Measurements from ENCODE around the gene NDUFAF2.

Gene NDUFAF2

DNA sequence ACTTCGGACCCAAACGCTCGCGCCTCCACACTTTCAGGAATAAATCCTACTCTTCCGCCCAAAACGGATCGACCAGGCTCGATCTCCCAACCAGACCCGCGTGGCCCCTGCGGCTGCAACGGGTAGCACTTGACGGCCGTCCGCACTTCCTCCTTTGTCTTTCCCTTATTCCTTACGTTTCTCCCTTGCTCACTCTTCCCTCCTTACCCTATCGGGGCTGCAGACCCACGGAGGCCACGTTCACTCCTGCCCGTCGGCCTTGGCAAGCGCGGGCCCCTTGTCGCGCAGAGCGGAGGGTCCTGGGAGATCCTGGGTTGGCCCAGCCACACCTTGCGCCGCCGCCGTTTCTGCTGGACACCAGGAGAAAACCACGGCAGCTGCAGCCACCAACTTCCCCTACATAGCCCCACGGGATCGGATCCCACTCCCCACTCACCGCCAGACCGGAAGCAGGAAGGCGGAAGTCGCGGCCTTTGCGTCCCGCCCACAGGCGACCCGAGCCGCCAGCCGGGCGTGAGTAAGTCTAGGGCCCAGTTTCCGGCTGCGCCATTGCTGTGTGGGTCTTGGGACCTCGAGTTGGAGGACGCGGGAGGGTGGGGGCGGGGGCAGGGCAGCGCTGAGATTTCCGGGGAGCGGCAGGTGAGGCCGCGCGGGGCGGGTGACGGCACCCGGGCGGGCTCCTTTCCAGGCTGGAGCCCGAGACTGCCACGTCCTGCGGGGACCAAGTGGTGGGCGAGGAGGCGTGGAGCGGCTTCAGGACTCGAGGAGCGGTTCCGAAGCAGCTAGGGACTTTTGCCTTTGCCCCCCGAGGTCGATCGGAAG is 217.2 kb downstream of the NDUFAF2 start, which contains the start of gene SMIM15 (continued):
- TF ChIP-seq, protein P1, sequence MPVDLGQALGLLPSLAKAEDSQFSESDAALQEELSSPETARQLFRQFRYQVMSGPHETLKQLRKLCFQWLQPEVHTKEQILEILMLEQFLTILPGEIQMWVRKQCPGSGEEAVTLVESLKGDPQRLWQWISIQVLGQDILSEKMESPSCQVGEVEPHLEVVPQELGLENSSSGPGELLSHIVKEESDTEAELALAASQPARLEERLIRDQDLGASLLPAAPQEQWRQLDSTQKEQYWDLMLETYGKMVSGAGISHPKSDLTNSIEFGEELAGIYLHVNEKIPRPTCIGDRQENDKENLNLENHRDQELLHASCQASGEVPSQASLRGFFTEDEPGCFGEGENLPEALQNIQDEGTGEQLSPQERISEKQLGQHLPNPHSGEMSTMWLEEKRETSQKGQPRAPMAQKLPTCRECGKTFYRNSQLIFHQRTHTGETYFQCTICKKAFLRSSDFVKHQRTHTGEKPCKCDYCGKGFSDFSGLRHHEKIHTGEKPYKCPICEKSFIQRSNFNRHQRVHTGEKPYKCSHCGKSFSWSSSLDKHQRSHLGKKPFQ (tag by site-specific recombination; IDR thresholded peaks at IDR 0.05), result no peak
- TF ChIP-seq ZNF664 (tag by site-specific recombination; IDR thresholded peaks at IDR 0.05) (no peak), ZNF366 (tag by site-specific recombination; conservative IDR thresholded peaks at IDR 0.05) (peak; percentile 70), ZNF404 (tag by site-specific recombination; IDR thresholded peaks at IDR 0.05) (no peak), ZNF10 (tag by site-specific recombination; IDR thresholded peaks at IDR 0.05) (no peak; the same call in 1 of the 2 replicates), ZNF175 (tag by site-specific recombination; IDR thresholded peaks at IDR 0.05) (no peak), ZNF768 (tag by site-specific recombination; IDR thresholded peaks at IDR 0.05) (0 out of 2 replicates have a peak, but pooled peaks have one; percentile 20), ZNF112 (tag by site-specific recombination; IDR thresholded peaks at IDR 0.05) (no peak), ZNF660 (tag by site-specific recombination; IDR thresholded peaks at IDR 0.05) (0 out of 2 replicates have a peak, but pooled peaks have one; percentile 21), BCL11B (tag by site-specific recombination; IDR thresholded peaks at IDR 0.05; ENCODE audit: low read depth) (no peak), ZNF600 (tag by site-specific recombination; IDR thresholded peaks at IDR 0.05) (peak; percentile 86), ZNF610 (tag by site-specific recombination; IDR thresholded peaks at IDR 0.05; ENCODE audit: borderline replicate concordance) (peak; percentile 76; the same call in 1 of the 2 replicates), ZNF624 (tag by site-specific recombination; IDR thresholded peaks at IDR 0.05) (no peak), ZNF596 (tag by site-specific recombination; IDR thresholded peaks at IDR 0.05) (no peak), ZNF548 (tag by site-specific recombination; IDR thresholded peaks at IDR 0.05) (no peak)
- TF ChIP-seq, protein P2, sequence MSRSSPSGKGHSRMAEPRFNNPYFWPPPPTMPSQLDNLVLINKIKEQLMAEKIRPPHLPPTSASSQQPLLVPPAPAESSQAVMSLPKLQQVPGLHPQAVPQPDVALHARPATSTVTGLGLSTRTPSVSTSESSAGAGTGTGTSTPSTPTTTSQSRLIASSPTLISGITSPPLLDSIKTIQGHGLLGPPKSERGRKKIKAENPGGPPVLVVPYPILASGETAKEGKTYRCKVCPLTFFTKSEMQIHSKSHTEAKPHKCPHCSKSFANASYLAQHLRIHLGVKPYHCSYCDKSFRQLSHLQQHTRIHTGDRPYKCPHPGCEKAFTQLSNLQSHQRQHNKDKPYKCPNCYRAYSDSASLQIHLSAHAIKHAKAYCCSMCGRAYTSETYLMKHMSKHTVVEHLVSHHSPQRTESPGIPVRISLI (tag by site-specific recombination; IDR thresholded peaks at IDR 0.05), result no peak
- TF ChIP-seq, protein P3, sequence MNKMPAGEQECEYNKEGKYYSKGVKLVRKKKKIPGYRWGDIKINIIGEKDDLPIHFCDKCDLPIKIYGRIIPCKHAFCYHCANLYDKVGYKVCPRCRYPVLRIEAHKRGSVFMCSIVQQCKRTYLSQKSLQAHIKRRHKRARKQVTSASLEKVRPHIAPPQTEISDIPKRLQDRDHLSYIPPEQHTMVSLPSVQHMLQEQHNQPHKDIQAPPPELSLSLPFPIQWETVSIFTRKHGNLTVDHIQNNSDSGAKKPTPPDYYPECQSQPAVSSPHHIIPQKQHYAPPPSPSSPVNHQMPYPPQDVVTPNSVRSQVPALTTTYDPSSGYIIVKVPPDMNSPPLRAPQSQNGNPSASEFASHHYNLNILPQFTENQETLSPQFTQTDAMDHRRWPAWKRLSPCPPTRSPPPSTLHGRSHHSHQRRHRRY (tag by site-specific recombination; IDR thresholded peaks at IDR 0.05), result no peak
- TF ChIP-seq, protein P4, sequence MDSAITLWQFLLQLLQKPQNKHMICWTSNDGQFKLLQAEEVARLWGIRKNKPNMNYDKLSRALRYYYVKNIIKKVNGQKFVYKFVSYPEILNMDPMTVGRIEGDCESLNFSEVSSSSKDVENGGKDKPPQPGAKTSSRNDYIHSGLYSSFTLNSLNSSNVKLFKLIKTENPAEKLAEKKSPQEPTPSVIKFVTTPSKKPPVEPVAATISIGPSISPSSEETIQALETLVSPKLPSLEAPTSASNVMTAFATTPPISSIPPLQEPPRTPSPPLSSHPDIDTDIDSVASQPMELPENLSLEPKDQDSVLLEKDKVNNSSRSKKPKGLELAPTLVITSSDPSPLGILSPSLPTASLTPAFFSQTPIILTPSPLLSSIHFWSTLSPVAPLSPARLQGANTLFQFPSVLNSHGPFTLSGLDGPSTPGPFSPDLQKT (IDR thresholded peaks at IDR 0.05; ENCODE audit: borderline replicate concordance, low read depth, low read length), result no peak
- TF ChIP-seq, protein P5, sequence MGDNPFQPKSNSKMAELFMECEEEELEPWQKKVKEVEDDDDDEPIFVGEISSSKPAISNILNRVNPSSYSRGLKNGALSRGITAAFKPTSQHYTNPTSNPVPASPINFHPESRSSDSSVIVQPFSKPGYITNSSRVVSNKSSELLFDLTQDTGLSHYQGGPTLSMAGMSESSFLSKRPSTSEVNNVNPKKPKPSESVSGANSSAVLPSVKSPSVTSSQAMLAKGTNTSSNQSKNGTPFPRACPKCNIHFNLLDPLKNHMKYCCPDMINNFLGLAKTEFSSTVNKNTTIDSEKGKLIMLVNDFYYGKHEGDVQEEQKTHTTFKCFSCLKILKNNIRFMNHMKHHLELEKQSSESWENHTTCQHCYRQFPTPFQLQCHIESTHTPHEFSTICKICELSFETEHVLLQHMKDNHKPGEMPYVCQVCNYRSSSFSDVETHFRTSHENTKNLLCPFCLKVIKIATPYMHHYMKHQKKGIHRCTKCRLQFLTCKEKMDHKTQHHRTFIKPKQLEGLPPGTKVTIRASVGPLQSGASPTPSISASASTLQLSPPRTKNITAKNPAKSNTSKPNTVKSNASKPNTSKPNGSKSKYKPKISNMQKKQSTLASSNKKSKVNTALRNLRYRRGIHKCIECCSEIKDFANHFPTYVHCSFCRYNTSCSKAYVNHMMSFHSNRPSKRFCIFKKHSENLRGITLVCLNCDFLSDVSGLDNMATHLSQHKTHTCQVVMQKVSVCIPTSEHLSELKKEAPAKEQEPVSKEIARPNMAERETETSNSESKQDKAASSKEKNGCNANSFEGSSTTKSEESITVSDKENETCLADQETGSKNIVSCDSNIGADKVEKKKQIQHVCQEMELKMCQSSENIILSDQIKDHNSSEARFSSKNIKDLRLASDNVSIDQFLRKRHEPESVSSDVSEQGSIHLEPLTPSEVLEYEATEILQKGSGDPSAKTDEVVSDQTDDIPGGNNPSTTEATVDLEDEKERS (tag by site-specific recombination; IDR thresholded peaks at IDR 0.05), result 0 out of 2 replicates have a peak, but pooled peaks have one; percentile 20
- TF ChIP-seq, protein P6, sequence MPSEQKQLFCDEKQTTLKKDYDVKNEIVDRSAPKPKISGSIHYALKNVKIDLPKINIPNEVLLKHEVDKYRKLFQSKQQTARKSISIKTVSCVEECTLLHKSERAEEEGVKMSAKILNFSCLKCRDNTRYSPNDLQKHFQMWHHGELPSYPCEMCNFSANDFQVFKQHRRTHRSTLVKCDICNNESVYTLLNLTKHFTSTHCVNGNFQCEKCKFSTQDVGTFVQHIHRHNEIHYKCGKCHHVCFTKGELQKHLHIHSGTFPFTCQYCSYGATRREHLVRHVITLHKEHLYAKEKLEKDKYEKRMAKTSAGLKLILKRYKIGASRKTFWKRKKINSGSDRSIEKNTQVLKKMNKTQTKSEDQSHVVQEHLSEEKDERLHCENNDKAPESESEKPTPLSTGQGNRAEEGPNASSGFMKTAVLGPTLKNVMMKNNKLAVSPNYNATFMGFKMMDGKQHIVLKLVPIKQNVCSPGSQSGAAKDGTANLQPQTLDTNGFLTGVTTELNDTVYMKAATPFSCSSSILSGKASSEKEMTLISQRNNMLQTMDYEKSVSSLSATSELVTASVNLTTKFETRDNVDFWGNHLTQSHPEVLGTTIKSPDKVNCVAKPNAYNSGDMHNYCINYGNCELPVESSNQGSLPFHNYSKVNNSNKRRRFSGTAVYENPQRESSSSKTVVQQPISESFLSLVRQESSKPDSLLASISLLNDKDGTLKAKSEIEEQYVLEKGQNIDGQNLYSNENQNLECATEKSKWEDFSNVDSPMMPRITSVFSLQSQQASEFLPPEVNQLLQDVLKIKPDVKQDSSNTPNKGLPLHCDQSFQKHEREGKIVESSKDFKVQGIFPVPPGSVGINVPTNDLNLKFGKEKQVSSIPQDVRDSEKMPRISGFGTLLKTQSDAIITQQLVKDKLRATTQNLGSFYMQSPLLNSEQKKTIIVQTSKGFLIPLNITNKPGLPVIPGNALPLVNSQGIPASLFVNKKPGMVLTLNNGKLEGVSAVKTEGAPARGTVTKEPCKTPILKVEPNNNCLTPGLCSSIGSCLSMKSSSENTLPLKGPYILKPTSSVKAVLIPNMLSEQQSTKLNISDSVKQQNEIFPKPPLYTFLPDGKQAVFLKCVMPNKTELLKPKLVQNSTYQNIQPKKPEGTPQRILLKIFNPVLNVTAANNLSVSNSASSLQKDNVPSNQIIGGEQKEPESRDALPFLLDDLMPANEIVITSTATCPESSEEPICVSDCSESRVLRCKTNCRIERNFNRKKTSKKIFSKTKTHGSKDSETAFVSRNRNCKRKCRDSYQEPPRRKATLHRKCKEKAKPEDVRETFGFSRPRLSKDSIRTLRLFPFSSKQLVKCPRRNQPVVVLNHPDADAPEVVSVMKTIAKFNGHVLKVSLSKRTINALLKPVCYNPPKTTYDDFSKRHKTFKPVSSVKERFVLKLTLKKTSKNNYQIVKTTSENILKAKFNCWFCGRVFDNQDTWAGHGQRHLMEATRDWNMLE (tag by site-specific recombination; conservative IDR thresholded peaks at IDR 0.05; ENCODE audit: low read depth), result peak; percentile 85
- TF ChIP-seq, protein P7, sequence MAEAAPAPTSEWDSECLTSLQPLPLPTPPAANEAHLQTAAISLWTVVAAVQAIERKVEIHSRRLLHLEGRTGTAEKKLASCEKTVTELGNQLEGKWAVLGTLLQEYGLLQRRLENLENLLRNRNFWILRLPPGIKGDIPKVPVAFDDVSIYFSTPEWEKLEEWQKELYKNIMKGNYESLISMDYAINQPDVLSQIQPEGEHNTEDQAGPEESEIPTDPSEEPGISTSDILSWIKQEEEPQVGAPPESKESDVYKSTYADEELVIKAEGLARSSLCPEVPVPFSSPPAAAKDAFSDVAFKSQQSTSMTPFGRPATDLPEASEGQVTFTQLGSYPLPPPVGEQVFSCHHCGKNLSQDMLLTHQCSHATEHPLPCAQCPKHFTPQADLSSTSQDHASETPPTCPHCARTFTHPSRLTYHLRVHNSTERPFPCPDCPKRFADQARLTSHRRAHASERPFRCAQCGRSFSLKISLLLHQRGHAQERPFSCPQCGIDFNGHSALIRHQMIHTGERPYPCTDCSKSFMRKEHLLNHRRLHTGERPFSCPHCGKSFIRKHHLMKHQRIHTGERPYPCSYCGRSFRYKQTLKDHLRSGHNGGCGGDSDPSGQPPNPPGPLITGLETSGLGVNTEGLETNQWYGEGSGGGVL (tag by site-specific recombination; IDR thresholded peaks at IDR 0.05), result no peak

Measured in HEK293 (cell line).